ENCODE results near the gene HSPBP1.
A peak's percentile ranks its signal among the peaks of the same experiment; 100 is the strongest.

The HSPBP1 gene

GRCh38 chr19:55304279-55304978 lies 24.5 kb upstream of the HSPBP1 start:
- DNase-seq, result peak in 1 of 2 experiments; percentile 86

GRCh38 chr19:55303477-55303876 lies 23.6 kb upstream of the HSPBP1 start:
- no peak for DNase-seq

GRCh38 chr19:55302318-55302703 lies 22.4 kb upstream of the HSPBP1 start:
- DNase-seq, result no peak

- DNase-seq, result peak; percentile 22 to 93
Measured at GRCh38 chr19:55301459-55302317, 21.8 kb upstream of the HSPBP1 start.

- DNase-seq, result no peak
Measured at GRCh38 chr19:55300886-55301458, 21.1 kb upstream of the HSPBP1 start.

- no peak for DNase-seq
Measured at GRCh38 chr19:55299991-55300390, 20.1 kb upstream of the HSPBP1 start.

GRCh38 chr19:55297267-55297666 lies 17.4 kb upstream of the HSPBP1 start:
- no peak for DNase-seq

GRCh38 chr19:55289117-55289796 lies 9.3 kb upstream of the HSPBP1 start:
- DNase-seq, result peak in 1 of 2 experiments; percentile 24

- DNase-seq, result no peak
Measured at GRCh38 chr19:55287361-55288079, 7.6 kb upstream of the HSPBP1 start.

- peak in 1 of 2 experiments; percentile 31 for DNase-seq
Measured at GRCh38 chr19:55285229-55285890, 5.5 kb upstream of the HSPBP1 start.

- peak in 1 of 2 experiments; percentile 52 for DNase-seq
Measured at GRCh38 chr19:55284405-55285058, 4.6 kb upstream of the HSPBP1 start.

GRCh38 chr19:55283548-55284377 lies 3.9 kb upstream of the HSPBP1 start, which contains the start of gene BRSK1:
BRSK1 (plus strand) TSS chr19:55283997; CDS start chr19:55284443, 446 bp downstream.
- DNase-seq, result peak; percentile 49 to 87

- DNase-seq, result no peak
Measured at GRCh38 chr19:55279340-55279739, 570 bp downstream of the HSPBP1 start.

GRCh38 chr19:55278391-55279135 lies 1.3 kb downstream of the HSPBP1 start:
- DNase-seq, result no peak

GRCh38 chr19:55277494-55277893 lies 2.4 kb downstream of the HSPBP1 start:
- no peak for DNase-seq

- no peak for DNase-seq
Measured at GRCh38 chr19:55276720-55277430, 3.0 kb downstream of the HSPBP1 start.

GRCh38 chr19:55275851-55276719 lies 3.8 kb downstream of the HSPBP1 start:
- peak in 1 of 2 experiments; percentile 38 for DNase-seq
